Mesenchymal stem cell (in vitro differentiated cells and primary cell): ENCODE data around the gene FAM169A.
"Not testable (repeated sequence)": the region's sequence is repeated elsewhere in the genome, so short reads cannot be mapped to it uniquely, and the experiment has no call there.

ENCODE experiments used
- DNase-seq: peaks from one replicate; pipeline ENCODE4 v3.0.0-alpha.2; 2013
- H2AFZ ChIP-seq: one replicate; pipeline ENCODE4 v1.6.1; 2013; ENCODE audit warnings: low read depth, mild to moderate bottlenecking, control low read depth, inconsistent platforms, low read length, moderate library complexity
- H2AK5ac ChIP-seq: 2 replicates; pipeline ENCODE4 v1.6.1; 2013; ENCODE audit warnings: low read length, moderate library complexity, mild to moderate bottlenecking, inconsistent platforms; ENCODE audit not compliant: severe bottlenecking
- H2BK120ac ChIP-seq: one replicate; pipeline ENCODE4 v1.6.1; 2013; ENCODE audit warnings: low read depth, mild to moderate bottlenecking, inconsistent platforms, low read length, moderate library complexity
- H2BK12ac ChIP-seq, 2 experiments: one replicate each; pipeline ENCODE4 v1.6.1; 2013; ENCODE audit warnings: inconsistent platforms in 2 of 2, low read length in 2 of 2, mild to moderate bottlenecking in 2 of 2, moderate library complexity in 2 of 2, control low read depth in 1 of 2
- H2BK15ac ChIP-seq: one replicate; pipeline ENCODE4 v1.6.1; 2013; ENCODE audit warnings: mild to moderate bottlenecking, low read depth, inconsistent platforms; ENCODE audit not compliant: poor library complexity, severe bottlenecking
- H2BK5ac ChIP-seq: 2 replicates; pipeline ENCODE4 v1.6.1; 2013; ENCODE audit warnings: low read depth, mild to moderate bottlenecking, low read length, control low read depth, inconsistent platforms; ENCODE audit not compliant: poor library complexity, severe bottlenecking
- H3K14ac ChIP-seq, 2 experiments: one replicate each; pipeline ENCODE4 v1.6.1; 2013; ENCODE audit warnings: inconsistent platforms in 2 of 2, low read length in 2 of 2, control low read depth in 1 of 2, mild to moderate bottlenecking in 1 of 2, moderate library complexity in 1 of 2
- H3K18ac ChIP-seq, 2 experiments: one replicate each; pipeline ENCODE4 v1.6.1; 2013; ENCODE audit warnings: inconsistent platforms in 2 of 2, low read length in 2 of 2, control low read depth in 1 of 2, low read depth in 1 of 2, mild to moderate bottlenecking in 1 of 2
- H3K23ac ChIP-seq, 2 experiments: one replicate each; pipeline ENCODE4 v1.6.1; 2013; ENCODE audit warnings: inconsistent platforms in 2 of 2, low read length in 2 of 2, mild to moderate bottlenecking in 2 of 2, moderate library complexity in 2 of 2, control low read depth in 1 of 2
- H3K27ac ChIP-seq: 2 replicates; pipeline ENCODE4 v1.5.1; 2013; ENCODE audit warnings: mild to moderate bottlenecking, moderate library complexity, low read length, control low read depth, inconsistent platforms; ENCODE audit not compliant: poor library complexity, severe bottlenecking
- H3K27me3 ChIP-seq, 2 experiments: 2 replicates each; pipeline versions ENCODE4 v1.6.1 to v1.7.0; 2013; ENCODE audit warnings: low read length in 2 of 2, mild to moderate bottlenecking in 2 of 2, moderate library complexity in 2 of 2, control low read depth in 1 of 2, inconsistent platforms in 1 of 2; ENCODE audit not compliant: control insufficient read depth in 1 of 2, insufficient read depth in 1 of 2
- H3K36me3 ChIP-seq, 2 experiments: 2 replicates each; pipeline versions ENCODE4 v1.6.1 to v1.7.0; 2013; ENCODE audit warnings: low read length in 2 of 2, control low read depth in 1 of 2, inconsistent platforms in 1 of 2, low read depth in 1 of 2, mild to moderate bottlenecking in 1 of 2; ENCODE audit not compliant: insufficient read depth in 2 of 2, control insufficient read depth in 1 of 2
- H3K4ac ChIP-seq, 2 experiments: one replicate each; pipeline ENCODE4 v1.6.1; 2013; ENCODE audit warnings: inconsistent platforms in 2 of 2, low read length in 2 of 2, mild to moderate bottlenecking in 2 of 2, moderate library complexity in 2 of 2, control low read depth in 1 of 2, low read depth in 1 of 2
- H3K4me1 ChIP-seq: 2 replicates; pipeline ENCODE4 v1.6.1; 2013; ENCODE audit warnings: low read depth, low read length, control low read depth; ENCODE audit not compliant: control insufficient read depth, insufficient read depth
- H3K4me2 ChIP-seq: 2 replicates; pipeline ENCODE4 v1.6.1; 2013; ENCODE audit warnings: low read length, mild to moderate bottlenecking, inconsistent platforms; ENCODE audit not compliant: poor library complexity, severe bottlenecking
- H3K4me3 ChIP-seq, 2 experiments: 2 replicates each; pipeline versions ENCODE4 v1.5.1 to v1.7.0; 2013; ENCODE audit warnings: low read length in 2 of 2, mild to moderate bottlenecking in 2 of 2, control low read depth in 1 of 2, low read depth in 1 of 2; ENCODE audit not compliant: insufficient read depth in 1 of 2
- H3K79me1 ChIP-seq: replicated peaks from 2 replicates; pipeline ENCODE4 v1.6.1; 2013; ENCODE audit warnings: mild to moderate bottlenecking, control low read depth, low read length, inconsistent platforms; ENCODE audit not compliant: poor library complexity, severe bottlenecking
- H3K9ac ChIP-seq: 2 replicates; pipeline ENCODE4 v1.7.0; 2013; ENCODE audit warnings: mild to moderate bottlenecking, low read length, moderate library complexity
- H3K9me3 ChIP-seq: 2 replicates; pipeline ENCODE4 v1.7.0; 2013; ENCODE audit warnings: mild to moderate bottlenecking, low read length; ENCODE audit not compliant: control insufficient read depth
- H4K8ac ChIP-seq: one replicate; pipeline ENCODE4 v1.6.1; 2013; ENCODE audit warnings: inconsistent platforms, mild to moderate bottlenecking, low read length, moderate library complexity
- H4K91ac ChIP-seq: one replicate; pipeline ENCODE4 v1.6.1; 2013; ENCODE audit warnings: mild to moderate bottlenecking, low read length, inconsistent platforms
- WGBS: methylation state at CpG from one replicate; pipeline ENCODE4 v1.1.7; 2013; ENCODE audit warnings: mixed read lengths; 5-methylcytosine and 5-hydroxymethylcytosine counted together

FAM169A gene

DNA sequence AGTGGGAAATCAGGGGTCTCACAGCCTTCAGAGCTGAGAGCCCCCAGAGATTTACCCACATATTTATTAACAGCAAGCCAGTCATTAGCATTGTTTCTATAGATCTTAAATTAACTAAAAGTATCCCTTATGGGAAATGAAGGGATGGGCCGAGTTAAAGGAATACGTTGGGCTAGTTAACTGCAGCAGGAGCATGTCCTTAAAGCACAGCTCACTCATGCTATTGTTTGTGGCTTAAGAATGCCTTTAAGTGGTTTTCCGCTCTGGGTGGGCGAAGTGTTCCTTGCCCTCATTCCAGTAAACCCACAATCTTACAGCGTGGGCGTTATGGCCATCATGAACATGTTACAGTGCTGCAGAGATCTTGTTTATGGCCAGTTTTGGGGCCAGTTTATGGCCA is 42.0 kb upstream of the FAM169A start:
- DNase-seq, H2BK5ac ChIP-seq, H3K18ac ChIP-seq, H2BK120ac ChIP-seq, H3K4me3 ChIP-seq, H3K4me1 ChIP-seq, H2BK12ac ChIP-seq, H3K27ac ChIP-seq, H3K4ac ChIP-seq, H3K9me3 ChIP-seq, H3K14ac ChIP-seq, H4K8ac ChIP-seq, H3K9ac ChIP-seq, H3K4me2 ChIP-seq, H3K23ac ChIP-seq, H3K36me3 ChIP-seq, H2AFZ ChIP-seq, H2BK15ac ChIP-seq, H3K27me3 ChIP-seq, H3K79me1 ChIP-seq, H2AK5ac ChIP-seq, H4K91ac ChIP-seq: not testable (repeated sequence)
- 83% methylated on average over 4 of the region's 6 CpGs for WGBS

DNA sequence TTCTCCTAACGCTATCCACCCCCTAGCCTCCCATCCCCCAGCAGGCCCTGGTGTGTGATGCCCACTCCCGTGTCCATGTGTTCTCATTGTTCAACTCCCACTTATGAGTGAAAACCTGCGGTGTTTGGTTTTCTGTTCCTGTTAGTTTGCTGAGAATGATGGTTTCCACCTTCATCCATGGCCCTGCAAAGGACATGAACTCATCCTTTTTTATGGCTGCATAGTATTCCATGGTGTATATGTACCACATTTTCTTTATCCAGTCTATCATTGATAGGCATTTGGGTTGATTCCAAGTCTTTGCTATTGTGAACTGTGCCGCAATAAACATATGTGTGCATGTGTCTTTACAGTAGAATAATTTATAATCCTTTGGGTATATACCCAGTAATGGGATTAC is 38.5 kb upstream of the FAM169A start:
- H3K79me1 ChIP-seq, H3K9me3 ChIP-seq, H3K27me3 ChIP-seq, H3K23ac ChIP-seq, H3K27ac ChIP-seq, H2AFZ ChIP-seq, H3K18ac ChIP-seq, H4K91ac ChIP-seq, H3K4me2 ChIP-seq, H3K4me3 ChIP-seq, DNase-seq, H2BK15ac ChIP-seq, H2BK12ac ChIP-seq, H3K4ac ChIP-seq, H2BK5ac ChIP-seq, H2BK120ac ChIP-seq, H3K36me3 ChIP-seq, H3K4me1 ChIP-seq, H3K14ac ChIP-seq, H3K9ac ChIP-seq, H4K8ac ChIP-seq, H2AK5ac ChIP-seq: not testable (repeated sequence)
- WGBS: 89% methylated on average over 3 of the region's 4 CpGs

DNA sequence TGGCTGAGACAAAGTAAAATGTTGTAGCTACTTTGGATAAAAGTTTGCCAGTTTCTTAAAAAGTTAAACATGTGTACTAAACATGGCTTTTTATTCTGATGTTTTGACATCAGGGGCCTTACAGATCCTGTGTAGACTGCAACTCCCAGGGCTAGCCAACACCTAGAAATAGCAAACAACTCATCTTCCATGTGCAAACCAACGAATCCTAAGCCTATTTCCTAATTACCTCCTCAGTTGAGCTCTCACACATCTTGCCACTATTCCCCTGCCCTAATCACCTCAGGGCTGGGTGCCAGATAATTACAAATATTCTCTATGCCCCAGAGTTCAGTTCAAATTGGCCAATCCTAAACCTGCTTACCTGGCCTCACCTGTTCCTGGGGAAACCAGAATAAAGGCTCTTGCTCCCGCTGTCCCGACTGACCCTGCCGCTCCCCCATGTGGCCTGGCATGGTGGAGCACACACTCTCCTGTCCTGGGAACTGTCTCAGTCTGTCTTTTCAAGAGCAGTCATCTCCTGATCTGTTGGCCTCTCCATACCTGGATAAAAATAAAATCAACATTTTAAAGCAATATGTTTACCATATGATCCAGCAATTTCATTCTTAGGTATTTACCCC is 37.1 kb upstream of the FAM169A start:
- no peak for DNase-seq
- H3K79me1 ChIP-seq: no peaks in the 10 kb centered on the region
- no peak overlapping the region for H3K23ac ChIP-seq
- H3K27ac ChIP-seq: no peak overlapping the region
- no peak overlapping the region for H3K14ac ChIP-seq
- no peak overlapping the region for H2AFZ ChIP-seq
- no peak overlapping the region for H2BK15ac ChIP-seq
- no peaks in the 10 kb centered on the region for H3K27me3 ChIP-seq
- H2BK5ac ChIP-seq: no peak overlapping the region
- H2AK5ac ChIP-seq: no peak overlapping the region
- H2BK120ac ChIP-seq: no peak overlapping the region
- no peak overlapping the region for H3K9ac ChIP-seq
- H4K91ac ChIP-seq: no peak overlapping the region
- H3K4me1 ChIP-seq: no peaks in the 10 kb centered on the region
- no peaks in the 10 kb centered on the region for H3K9me3 ChIP-seq
- no peak overlapping the region for H4K8ac ChIP-seq
- H3K4me2 ChIP-seq: no peak overlapping the region
- H2BK12ac ChIP-seq: no peak overlapping the region
- no peak overlapping the region for H3K18ac ChIP-seq
- no peak overlapping the region for H3K4me3 ChIP-seq
- H3K4ac ChIP-seq: no peak overlapping the region
- H3K36me3 ChIP-seq: no peaks in the 10 kb centered on the region
- 21% methylated on average over 4 of the region's 4 CpGs for WGBS

DNA sequence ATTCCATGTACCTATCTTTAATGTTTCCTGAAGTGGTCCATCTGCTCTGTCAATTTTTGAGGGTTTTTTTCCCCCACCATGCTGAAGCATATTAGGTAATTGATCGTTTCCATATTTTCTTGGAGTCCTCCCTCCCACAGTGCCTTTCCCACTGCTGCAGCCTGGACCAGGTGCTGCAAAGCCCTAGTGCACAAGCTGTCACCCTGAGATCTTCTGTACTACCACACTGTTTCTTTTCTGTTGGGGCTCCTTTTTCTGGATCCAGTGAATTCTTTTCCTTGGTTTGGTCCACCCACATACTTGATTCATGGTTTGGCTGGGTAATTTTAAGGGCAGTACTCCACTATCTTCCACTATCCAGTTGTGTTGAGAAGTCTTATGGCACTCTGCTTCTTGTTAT is 30.9 kb upstream of the FAM169A start:
- no peak overlapping the region for H4K91ac ChIP-seq
- peaks cover 0 to 15% of the 10 kb centered on the region in 2 experiments for H3K27me3 ChIP-seq
- H3K14ac ChIP-seq: no peak overlapping the region
- H2AK5ac ChIP-seq: no peak overlapping the region
- no peaks in the 10 kb centered on the region for H3K79me1 ChIP-seq
- no peak overlapping the region for H3K27ac ChIP-seq
- peaks cover 9% of the 10 kb centered on the region for H3K9me3 ChIP-seq
- no peak overlapping the region for H3K4ac ChIP-seq
- no peak overlapping the region for H2BK5ac ChIP-seq
- no peak overlapping the region for H2BK120ac ChIP-seq
- WGBS: 96% methylated on average over 1 of the region's 1 CpG
- H2BK12ac ChIP-seq: no peak overlapping the region
- no peak overlapping the region for H3K18ac ChIP-seq
- H3K36me3 ChIP-seq: no peaks in the 10 kb centered on the region
- H2BK15ac ChIP-seq: no peak overlapping the region
- DNase-seq: no peak
- H2AFZ ChIP-seq: no peak overlapping the region
- no peaks in the 10 kb centered on the region for H3K4me1 ChIP-seq
- no peak overlapping the region for H3K4me2 ChIP-seq
- H4K8ac ChIP-seq: no peak overlapping the region
- no peak overlapping the region for H3K23ac ChIP-seq
- H3K4me3 ChIP-seq: no peak overlapping the region
- no peak overlapping the region for H3K9ac ChIP-seq
